A549 (cell line): ENCODE results near the gene TMEM247. TPM values are rescaled to one million over a fixed set of nuclear protein-coding genes. Genes with fewer than 3 reads are reported as not detected.

Experiments used
- ATAC-seq, 2 experiments: fragments of 200-7000 bp in 1 of 2; fragments of >200 bp in 1 of 2; cut with Nextera tagmentation in 1 of 2; cut with Tn5 transposase in 1 of 2; 3 replicates each; pipeline versions ENCODE4 v1.8.0 to v1.9.1; 2018 to 2020; ENCODE audit warnings: mild to moderate bottlenecking in 1 of 2, moderate library complexity in 1 of 2
- CTCF ChIA-PET: fragments of 300-600 bp; sonication (Branson Sonifier 250); formaldehyde crosslinking; extraction: SDS; loops from one replicate; lab custom pipeline; 2021; ENCODE audit warnings: antibody characterized with exemption, inconsistent platforms; lab: Yijun Ruan, JAX
- POLR2A ChIA-PET: fragments of 350-600 bp; formaldehyde crosslinking; extraction: SDS; loops from one replicate; lab custom pipeline; 2021; ENCODE audit warnings: antibody characterized with exemption, inconsistent platforms; lab: Yijun Ruan, JAX
- DNase-seq, 2 experiments: peaks; one replicate each; pipeline versions ENCODE4 v3.0.0 to v3.0.0-alpha.2; 2011 to 2016; ENCODE audit warnings: low read depth in 1 of 2, low spot score in 1 of 2
- FAIRE-seq: peaks from 2 replicates; lab custom pipeline; 2011; peaks lifted over from hg19 to GRCh38; lab: Jason Lieb, UNC
- H3K27ac ChIP-seq, 2 experiments: fragments of >200 bp; sonication (Bioruptor Twin); formaldehyde crosslinking; 3 replicates each; pipeline ENCODE4 v1.5.1; 2016 to 2017
- H3K4me1 ChIP-seq: fragments of >200 bp; sonication (Bioruptor Twin); formaldehyde crosslinking; 3 replicates; pipeline ENCODE4 v1.6.1; 2016
- H3K4me2 ChIP-seq: fragments of >200 bp; sonication (Bioruptor Twin); formaldehyde crosslinking; 3 replicates; pipeline ENCODE4 v1.6.1; 2016
- H3K4me3 ChIP-seq: fragments of >200 bp; sonication (Bioruptor Twin); formaldehyde crosslinking; 3 replicates; pipeline ENCODE4 v1.5.1; 2016
- H3K9me3 ChIP-seq: fragments of >200 bp; sonication (Bioruptor Twin); formaldehyde crosslinking; 3 replicates; pipeline ENCODE4 v1.6.1; 2016
- BHLHE40 ChIP-seq: IDR thresholded peaks from 2 replicates; pipeline ENCODE4 v1.6.1; 2012; ENCODE audit warnings: low read depth, low read length, inconsistent platforms
- CBX8 ChIP-seq: fragments of 200-600 bp; sonication (generic); IDR thresholded peaks from 2 replicates; pipeline ENCODE4 v1.6.1; 2016
- CHD4 ChIP-seq: fragments of 200-600 bp; sonication (generic); IDR thresholded peaks from 2 replicates; pipeline ENCODE4 v1.6.1; 2016; ENCODE audit warnings: antibody characterized with exemption, mild to moderate bottlenecking, borderline replicate concordance
- EHF ChIP-seq: fragments of 250-450 bp; sonication (Bioruptor Pico); IDR thresholded peaks from 2 replicates; pipeline ENCODE4 v1.5.0; 2020; ENCODE audit warnings: mild to moderate bottlenecking
- EHMT2 ChIP-seq: fragments of 200-600 bp; sonication (generic); IDR thresholded peaks from 2 replicates; pipeline ENCODE4 v1.6.1; 2016; ENCODE audit warnings: antibody characterized with exemption, low read depth, mild to moderate bottlenecking, moderate library complexity
- EP300 ChIP-seq, 2 experiments: fragments of >200 bp; sonication (Bioruptor Twin); formaldehyde crosslinking; IDR thresholded peaks; 2 replicates in 1 of 2; 3 replicates in 1 of 2; pipeline ENCODE4 v1.6.1; 2016 to 2017
- ESRRA ChIP-seq: fragments of 150-350 bp; IDR thresholded peaks from 2 replicates; pipeline ENCODE4 v1.6.1; 2014; ENCODE audit warnings: mild to moderate bottlenecking, low read length, borderline replicate concordance
- HDAC2 ChIP-seq: fragments of 200-600 bp; sonication (generic); IDR thresholded peaks from 2 replicates; pipeline ENCODE4 v1.6.1; 2016
- HEYL ChIP-seq: fragments of 250-450 bp; sonication (Bioruptor Pico); IDR thresholded peaks from 2 replicates; pipeline ENCODE4 v1.8.0; 2021; ENCODE audit warnings: mild to moderate bottlenecking, moderate library complexity
- HOXA7 ChIP-seq: fragments of 250-450 bp; sonication (Bioruptor Pico); IDR thresholded peaks from 2 replicates; pipeline ENCODE4 v1.5.0; 2020; ENCODE audit warnings: mild to moderate bottlenecking, moderate library complexity
- HOXB13 ChIP-seq: fragments of 250-450 bp; sonication (Bioruptor Pico); IDR thresholded peaks from 2 replicates; pipeline ENCODE4 v1.5.0; 2020; ENCODE audit warnings: low read depth, mild to moderate bottlenecking, moderate library complexity
- KDM1A ChIP-seq: fragments of 200-600 bp; sonication (generic); IDR thresholded peaks from 2 replicates; pipeline ENCODE4 v1.6.1; 2016; ENCODE audit warnings: low read depth, mild to moderate bottlenecking
- MAFK ChIP-seq: fragments of 450-650 bp; IDR thresholded peaks from 2 replicates; pipeline ENCODE4 v1.6.1; 2014; ENCODE audit not compliant: partially characterized antibody
- MAZ ChIP-seq: fragments of 150-350 bp; IDR thresholded peaks from 2 replicates; pipeline ENCODE4 v1.6.1; 2014; ENCODE audit warnings: antibody characterized with exemption, low read depth, low read length, borderline replicate concordance
- MYC ChIP-seq: IDR thresholded peaks from 2 replicates; pipeline ENCODE4 v1.6.1; 2012; ENCODE audit warnings: mild to moderate bottlenecking, inconsistent platforms, low read length, improper control_type of control experiment, borderline replicate concordance
- NPAS2 ChIP-seq: fragments of 250-450 bp; sonication (Bioruptor Pico); IDR thresholded peaks from 2 replicates; pipeline ENCODE4 v1.8.0; 2022; ENCODE audit warnings: mild to moderate bottlenecking, moderate library complexity, borderline replicate concordance
- NR3C1 ChIP-seq: fragments of >200 bp; sonication (Bioruptor Twin); formaldehyde crosslinking; IDR thresholded peaks from 3 replicates; pipeline ENCODE4 v1.6.1; 2017
- PHF8 ChIP-seq: fragments of 200-600 bp; sonication (generic); IDR thresholded peaks from 2 replicates; pipeline ENCODE4 v1.6.1; 2016; ENCODE audit warnings: low read depth, mild to moderate bottlenecking, antibody characterized with exemption, moderate library complexity, borderline replicate concordance
- RNF2 ChIP-seq: fragments of 200-600 bp; sonication (generic); IDR thresholded peaks from 2 replicates; pipeline ENCODE4 v1.6.1; 2016; ENCODE audit warnings: low read depth, mild to moderate bottlenecking, antibody characterized with exemption, moderate library complexity, borderline replicate concordance
- TFCP2L1 ChIP-seq: fragments of 250-450 bp; sonication (Bioruptor Pico); IDR thresholded peaks from 2 replicates; pipeline ENCODE4 v1.5.0; 2021; ENCODE audit warnings: mild to moderate bottlenecking
- USF2 ChIP-seq: fragments of 450-650 bp; IDR thresholded peaks from 2 replicates; pipeline ENCODE4 v1.6.1; 2014; ENCODE audit warnings: antibody characterized with exemption
- ZFP36 ChIP-seq: fragments of 450-650 bp; IDR thresholded peaks from 2 replicates; pipeline ENCODE4 v1.6.1; 2014; ENCODE audit warnings: borderline replicate concordance; ENCODE audit not compliant: partially characterized antibody
- ZNF302 ChIP-seq: fragments of 250-450 bp; sonication (Bioruptor Pico); IDR thresholded peaks from 2 replicates; pipeline ENCODE4 v1.9.0; 2021; ENCODE audit warnings: inconsistent platforms, mild to moderate bottlenecking, moderate library complexity
- WGBS: methylation state at CpG from one replicate; pipeline ENCODE4 v1.1.6; 2017; ENCODE audit errors: missing lambda C conversion rate; 5-methylcytosine and 5-hydroxymethylcytosine counted together
- polyA plus RNA-seq, 4 experiments: library from polyadenylated mRNA; depleted of rRNA in 3 of 4; stranded (reverse); fragments of >200 nt; fragmentation: RNase III in 1 of 4; extraction: RNeasy Plus Mini Kit Qiagen cat#74134 plus additional on column Dnase treatment in 1 of 4; gene quantifications; 2 replicates in 3 of 4; 3 replicates in 1 of 4; pipeline ENCODE4 v1.2.3, GENCODE V29; 2011 to 2017
- TF ChIP-seq, protein P1 (sequence below): fragments of >200 bp; sonication (Bioruptor Twin); formaldehyde crosslinking; IDR thresholded peaks from 3 replicates; pipeline ENCODE4 v1.5.1; 2016

The TMEM247 gene
- polyA plus RNA-seq, 2 of the 4 experiments (the other 2 are of a cell fraction) = not detected

DNA sequence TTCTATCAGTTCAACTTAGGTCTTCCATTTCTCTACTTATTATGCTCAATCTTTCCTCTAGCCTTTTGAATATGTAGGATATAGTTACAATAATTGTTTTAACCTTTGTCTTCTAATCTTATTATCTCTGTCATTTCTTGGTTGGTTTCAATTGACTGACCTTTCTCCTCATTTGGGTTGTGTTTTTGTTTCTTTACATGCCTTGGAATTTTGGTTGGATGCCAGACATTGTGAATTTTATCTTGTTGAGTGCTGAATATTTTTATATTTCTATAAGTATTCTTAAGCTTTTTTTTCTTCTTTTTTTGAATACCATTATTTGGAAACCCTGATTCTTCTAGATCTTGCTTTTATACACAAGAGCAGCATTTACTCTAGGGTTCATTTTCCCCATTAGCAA, 30.7 kb upstream of the TMEM247 start:
- CTCF ChIA-PET = interaction anchor here (0.7 to 1.2 kb wide), 2 partner anchors 56 to 438 kb away, joined by 3 to 5 read pairs; no protein-coding TSS in a partner anchor
- Histone ChIP-seq H3K27ac (no peak overlapping the region), H3K4me2 (no peak overlapping the region)

DNA sequence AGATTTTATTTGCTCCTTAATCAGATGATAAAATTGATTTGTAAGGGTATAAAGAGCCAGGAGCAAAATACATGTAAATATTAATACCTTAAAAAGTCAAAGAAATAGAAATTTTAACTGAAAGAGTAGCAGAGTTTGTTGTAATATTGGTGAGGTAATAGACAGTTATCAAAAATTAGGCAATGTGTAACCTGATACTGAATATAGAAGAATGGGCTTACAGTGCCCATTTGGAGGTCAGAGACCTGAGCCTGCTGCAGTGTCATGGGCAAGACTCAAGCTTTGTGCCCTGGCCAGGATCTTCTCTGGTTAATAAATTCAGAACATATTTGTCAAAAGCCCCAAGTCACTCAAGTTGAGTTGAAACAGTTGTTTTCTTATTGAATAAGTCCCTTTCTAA, 29.7 kb upstream of the TMEM247 start:
- H3K27ac ChIP-seq = no peak overlapping the region
- ChIA-PET CTCF (interaction anchor here (0.7 to 1.2 kb wide), 3 partner anchors 56 to 439 kb away, joined by 3 to 5 read pairs (median 4); no protein-coding TSS in a partner anchor), POLR2A (no interaction called here)
- no peak for DNase-seq
- no peak for TF ChIP-seq EHMT2
- no peak for TF ChIP-seq PHF8
- TF ChIP-seq, protein P1, sequence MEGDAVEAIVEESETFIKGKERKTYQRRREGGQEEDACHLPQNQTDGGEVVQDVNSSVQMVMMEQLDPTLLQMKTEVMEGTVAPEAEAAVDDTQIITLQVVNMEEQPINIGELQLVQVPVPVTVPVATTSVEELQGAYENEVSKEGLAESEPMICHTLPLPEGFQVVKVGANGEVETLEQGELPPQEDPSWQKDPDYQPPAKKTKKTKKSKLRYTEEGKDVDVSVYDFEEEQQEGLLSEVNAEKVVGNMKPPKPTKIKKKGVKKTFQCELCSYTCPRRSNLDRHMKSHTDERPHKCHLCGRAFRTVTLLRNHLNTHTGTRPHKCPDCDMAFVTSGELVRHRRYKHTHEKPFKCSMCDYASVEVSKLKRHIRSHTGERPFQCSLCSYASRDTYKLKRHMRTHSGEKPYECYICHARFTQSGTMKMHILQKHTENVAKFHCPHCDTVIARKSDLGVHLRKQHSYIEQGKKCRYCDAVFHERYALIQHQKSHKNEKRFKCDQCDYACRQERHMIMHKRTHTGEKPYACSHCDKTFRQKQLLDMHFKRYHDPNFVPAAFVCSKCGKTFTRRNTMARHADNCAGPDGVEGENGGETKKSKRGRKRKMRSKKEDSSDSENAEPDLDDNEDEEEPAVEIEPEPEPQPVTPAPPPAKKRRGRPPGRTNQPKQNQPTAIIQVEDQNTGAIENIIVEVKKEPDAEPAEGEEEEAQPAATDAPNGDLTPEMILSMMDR = no peak
- TF ChIP-seq RNF2 = no peak
- TF ChIP-seq EP300 (IDR thresholded peaks at IDR 0.05) = no peak
- no peak for TF ChIP-seq USF2
- TF ChIP-seq NR3C1 = no peak
- H3K9me3 ChIP-seq = peaks cover 10% of the 10 kb centered on the region; the same call in 1 of the 3 replicates
- H3K4me1 ChIP-seq = 0 out of 3 replicates have a peak, but pooled peaks cover 4% of the 10 kb centered on the region
- FAIRE-seq = no peak
- no peak overlapping the region for H3K4me2 ChIP-seq
- ATAC-seq = no peak
- no peak overlapping the region for H3K4me3 ChIP-seq

More for the DNA sequence above, 30.7 kb upstream of the TMEM247 start:
- H3K4me3 ChIP-seq = no peak overlapping the region
- no peak for FAIRE-seq
- 0 out of 3 replicates have a peak, but pooled peaks cover 4% of the 10 kb centered on the region for H3K4me1 ChIP-seq
- H3K9me3 ChIP-seq = peaks cover 10% of the 10 kb centered on the region; the same call in 1 of the 3 replicates
- no peak for DNase-seq
- ATAC-seq = no peak
- POLR2A ChIA-PET = no interaction called here
- TF ChIP-seq BHLHE40 (no peak), CBX8 (no peak), ZNF302 (no peak), HOXA7 (CRISPR knock-in tag) (no peak), TFCP2L1 (CRISPR knock-in tag) (no peak), ESRRA (no peak), NPAS2 (CRISPR knock-in tag) (no peak), KDM1A (no peak)

DNA sequence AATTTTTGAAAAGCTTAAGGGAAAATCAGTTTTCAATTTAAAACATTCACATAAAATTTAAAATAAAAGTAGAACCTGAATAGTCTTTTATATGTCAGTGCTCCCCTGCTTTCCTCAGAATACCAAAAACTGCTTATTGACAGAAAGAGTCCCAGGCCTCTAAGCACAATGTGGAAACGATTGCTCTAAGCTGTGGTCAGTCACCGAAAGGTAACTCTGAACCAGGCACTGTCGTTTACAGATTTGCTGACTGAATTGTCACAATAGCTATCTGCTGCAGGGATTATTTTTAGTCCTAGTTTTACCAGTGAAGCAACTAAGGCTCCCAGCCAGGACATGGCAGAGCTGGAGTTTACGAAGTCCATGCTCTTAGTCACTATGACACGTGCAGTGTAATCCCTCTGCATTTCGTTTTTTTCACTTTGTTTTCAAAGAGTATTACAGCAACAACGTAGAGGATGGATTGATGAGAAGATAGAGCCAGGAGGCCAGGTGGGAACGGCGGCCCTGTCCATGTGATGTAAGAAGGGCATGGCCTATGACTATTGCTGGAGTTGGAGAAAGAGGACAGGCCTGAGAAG, 28.1 kb upstream of the TMEM247 start:
- H3K4me1 ChIP-seq = 0 out of 3 replicates have a peak, but pooled peaks cover 4% of the 10 kb centered on the region
- POLR2A ChIA-PET = no interaction called here
- CTCF ChIA-PET = interaction anchor here (1.0 to 1.9 kb wide), 6 partner anchors 24 to 458 kb away, joined by 3 to 10 read pairs (median 4); no protein-coding TSS in a partner anchor
- H3K27ac ChIP-seq = no peak overlapping the region
- no peaks in the 10 kb centered on the region; the same call in 2 of the 3 replicates for H3K9me3 ChIP-seq
- TF ChIP-seq MYC (no peak), BHLHE40 (no peak), TFCP2L1 (CRISPR knock-in tag) (no peak), HDAC2 (no peak), KDM1A (no peak), NR3C1 (no peak)
- TF ChIP-seq, all 56 proteins: peak for 0
- DNase-seq (no peak), ATAC-seq (no peak; a peak in 1 of 6 replicates), FAIRE-seq (no peak)
- Histone ChIP-seq H3K4me3 (no peak overlapping the region), H3K4me2 (no peak overlapping the region)
- WGBS = 71% methylated on average over 9 of the region's 9 CpGs

- POLR2A ChIA-PET = no interaction called here
- no peak for DNase-seq
- Histone ChIP-seq H3K4me1 (peaks cover 12% of the 10 kb centered on the region), H3K27ac (no peak overlapping the region), H3K4me2 (no peak overlapping the region), H3K9me3 (no peaks in the 10 kb centered on the region), H3K4me3 (no peak overlapping the region)
- CTCF ChIA-PET = interaction anchor here (0.6 to 1.5 kb wide), 5 partner anchors 158 to 462 kb away, joined by 3 to 8 read pairs (median 3); no protein-coding TSS in a partner anchor
- WGBS = 80% methylated on average over 7 of the region's 7 CpGs
- no peak for ATAC-seq
- no peak for FAIRE-seq
- TF ChIP-seq USF2 (no peak), HEYL (CRISPR knock-in tag) (no peak), NR3C1 (no peak), CHD4 (no peak), BHLHE40 (no peak), EHF (CRISPR knock-in tag) (no peak), MAFK (no peak), HOXB13 (CRISPR knock-in tag) (no peak), MAZ (no peak), NPAS2 (CRISPR knock-in tag) (no peak), ZFP36 (no peak)
Measured at GRCh38 chr2:46456789-46457188, 22.6 kb upstream of the TMEM247 start.
